Measurements from ENCODE around the gene APOD.
"Not testable (repeated sequence)": the region's sequence is repeated elsewhere in the genome, so short reads cannot be mapped to it uniquely, and the experiment has no call there.

GRCh38 chr3:195628386-195628920 lies 44.7 kb upstream of the APOD start:
- not testable (repeated sequence) for TF ChIP-seq CTCF (IDR thresholded peaks at IDR 0.05; ENCODE audit: insufficient read depth, low read depth, low read length); EZH2 (IDR thresholded peaks at IDR 0.05; ENCODE audit: insufficient read depth, low read length)

Measured in astrocyte (in vitro differentiated cells and primary cell).